Inflammatory macrophage (primary cell): ENCODE data around the gene IFT172.

ENCODE experiments used
- DNase-seq, 2 donors: peaks; one replicate each; pipeline ENCODE4 v3.0.0-alpha.2; 2020 to 2022

Gene IFT172

DNA sequence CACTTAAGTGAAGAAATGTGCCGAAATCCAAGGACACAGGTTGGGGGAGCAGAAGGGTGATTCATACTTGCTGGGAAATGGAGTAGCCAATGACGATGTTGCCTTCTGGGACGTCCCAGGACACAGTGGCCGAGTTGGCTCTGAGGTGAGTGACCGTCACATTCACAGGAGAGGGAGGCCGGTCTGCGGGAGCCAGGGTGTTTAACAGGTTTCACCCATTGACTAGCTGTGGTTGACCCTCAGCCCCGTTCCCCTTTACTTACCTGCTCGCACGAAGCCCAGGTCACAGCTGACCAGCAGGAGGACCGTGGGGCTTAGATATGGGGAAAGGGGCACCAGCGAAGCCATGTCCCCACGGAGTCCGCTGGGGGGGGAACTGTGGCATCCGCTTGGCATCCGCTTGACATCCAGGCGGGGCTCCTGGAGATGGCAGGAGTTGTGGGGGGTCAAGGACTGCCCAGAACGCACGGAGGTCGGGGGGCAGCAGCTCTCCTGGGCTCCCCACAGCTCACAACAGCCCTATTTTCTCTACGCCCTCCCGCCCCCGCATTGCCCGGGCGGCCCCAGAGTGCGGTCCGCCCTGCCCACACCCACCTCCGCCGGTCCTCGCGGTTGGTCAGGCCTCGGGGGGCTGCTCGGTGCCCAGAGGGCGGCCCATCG lies 4.9 kb upstream of the IFT172 start:
- no peak for DNase-seq

DNA sequence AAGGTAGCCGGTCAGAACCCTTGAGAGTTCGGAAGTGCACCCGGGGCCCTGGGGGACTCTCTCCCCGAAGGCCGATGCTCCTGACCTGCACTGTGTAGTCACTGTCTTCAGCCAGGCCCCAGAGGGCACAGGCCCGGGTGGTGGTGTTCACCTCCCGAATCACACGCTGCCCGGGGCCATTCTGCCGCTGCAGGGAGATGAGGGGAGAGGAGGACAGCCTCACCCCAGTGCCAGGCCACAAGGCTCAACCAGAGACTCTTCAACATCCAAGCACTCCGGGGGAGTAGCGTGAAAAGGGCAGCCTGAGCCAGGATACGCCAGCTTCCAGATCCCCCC lies 4.4 kb upstream of the IFT172 start:
- no peak for DNase-seq

DNA sequence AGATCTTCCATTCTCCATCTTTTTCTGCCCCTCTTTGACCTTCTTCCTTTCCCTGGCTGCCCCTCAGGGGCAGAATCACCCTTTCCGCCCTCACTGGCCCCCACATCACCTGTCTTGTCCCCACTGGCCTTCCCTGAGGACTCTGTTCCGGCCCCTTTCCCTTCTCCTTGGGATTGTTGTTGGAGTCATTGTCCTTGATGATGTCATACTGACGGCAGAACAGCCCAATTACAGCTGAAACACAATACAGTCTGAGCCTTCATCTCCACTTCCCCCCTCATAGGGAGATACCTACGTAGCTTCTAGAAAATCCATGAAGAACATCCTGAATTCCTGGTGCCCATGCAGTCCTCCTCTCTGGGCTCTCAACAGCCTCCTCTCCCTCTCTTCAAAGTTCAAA lies 3.0 kb upstream of the IFT172 start:
- DNase-seq, result no peak

DNA sequence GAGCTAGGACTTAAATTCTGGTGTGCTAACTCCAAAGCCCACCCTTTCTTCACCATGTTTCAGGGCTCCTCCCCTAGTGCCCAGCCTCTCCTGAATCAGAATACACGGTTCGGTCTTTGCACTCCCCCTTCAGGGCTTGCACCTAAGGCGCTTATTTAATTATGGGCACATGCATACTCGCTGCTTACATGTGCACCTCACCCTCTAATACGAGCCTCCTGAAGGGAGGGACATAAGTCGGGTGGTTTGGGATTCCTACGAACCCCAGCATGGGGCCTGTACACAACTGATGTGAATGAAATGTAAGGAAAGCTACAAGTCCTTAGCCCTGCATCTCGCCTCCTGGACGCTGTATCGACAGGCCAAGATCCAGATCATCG lies 435 bp downstream of the IFT172 start:
- DNase-seq, result no peak

DNA sequence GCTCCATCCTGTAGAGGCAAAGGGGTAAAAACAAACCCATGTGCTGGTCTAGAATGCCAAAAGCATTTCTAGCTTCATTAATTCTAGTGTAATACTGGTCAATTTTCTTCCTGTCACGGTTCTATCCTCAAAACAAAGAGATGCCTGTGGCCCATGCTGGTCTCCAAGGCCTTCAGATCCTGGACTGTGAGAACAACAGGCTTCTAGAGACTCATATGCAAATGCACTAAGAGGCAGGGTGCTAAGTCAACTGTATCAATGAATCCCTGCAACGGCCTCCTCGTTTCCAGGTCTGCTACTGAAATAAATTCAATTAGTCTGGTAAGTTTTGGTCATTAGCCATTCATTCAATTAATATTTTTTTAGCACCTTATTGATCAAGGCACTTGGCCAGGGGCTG lies 4.0 kb downstream of the IFT172 start:
- no peak for DNase-seq

DNA sequence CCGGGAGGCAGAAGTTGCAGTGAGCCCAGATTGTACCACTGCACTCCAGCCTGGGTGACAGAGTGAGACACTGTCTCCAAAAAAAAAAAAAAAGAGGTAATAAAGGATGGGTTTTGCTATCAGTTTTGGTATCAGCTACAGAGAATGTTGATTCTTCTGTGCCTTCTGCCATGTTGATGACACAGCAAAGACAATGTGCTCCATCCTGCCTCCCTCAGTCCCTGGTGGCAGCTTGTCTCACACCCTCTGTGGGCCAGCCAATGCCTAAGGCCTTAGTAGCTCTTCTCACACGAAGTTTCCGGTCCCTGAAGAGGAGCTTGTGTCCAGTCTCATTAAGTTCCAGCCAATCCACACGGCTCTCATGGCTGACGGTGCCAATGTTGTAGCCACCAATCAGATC lies 17.6 kb downstream of the IFT172 start:
- no peak for DNase-seq

DNA sequence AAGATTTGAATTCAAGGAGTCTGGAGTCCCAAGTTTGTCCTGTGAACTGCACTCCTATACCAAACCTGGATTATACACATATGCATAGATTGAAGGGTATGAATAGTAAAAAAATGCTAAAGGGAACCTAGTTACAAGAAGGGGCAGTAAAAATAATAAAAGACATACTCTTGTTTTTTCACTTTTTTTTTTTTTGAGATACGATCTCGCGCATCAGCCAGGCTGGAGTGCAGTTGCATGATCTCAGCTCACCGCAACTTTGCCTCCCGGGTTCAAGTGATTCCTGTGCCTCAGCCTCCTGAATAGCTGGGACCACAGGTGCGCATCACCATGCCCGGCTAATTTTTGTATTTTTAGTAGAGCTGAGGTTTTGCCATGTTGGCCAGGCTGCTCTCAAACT lies 25.1 kb downstream of the IFT172 start:
- no peak for DNase-seq

DNA sequence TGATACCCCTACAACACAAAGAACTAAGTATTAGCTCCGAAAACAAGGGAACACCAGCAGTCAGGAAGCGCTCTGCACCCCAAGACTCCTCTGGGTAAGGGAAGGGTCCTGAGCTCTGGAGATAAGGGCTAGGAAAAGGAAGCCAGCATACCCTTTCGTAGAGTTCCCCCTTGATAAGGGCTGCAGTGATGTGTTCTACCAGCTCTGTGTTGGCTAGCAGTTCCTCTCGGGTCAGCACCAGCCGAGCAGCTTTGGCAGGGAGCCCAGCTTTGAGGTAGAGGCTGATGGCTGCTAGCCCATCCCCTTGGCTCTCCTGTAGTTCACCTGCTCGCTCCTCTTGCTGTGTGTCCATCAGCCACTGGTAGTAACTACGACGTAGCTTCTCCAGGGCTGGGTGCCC lies 28.4 kb downstream of the IFT172 start:
- DNase-seq, result no peak

DNA sequence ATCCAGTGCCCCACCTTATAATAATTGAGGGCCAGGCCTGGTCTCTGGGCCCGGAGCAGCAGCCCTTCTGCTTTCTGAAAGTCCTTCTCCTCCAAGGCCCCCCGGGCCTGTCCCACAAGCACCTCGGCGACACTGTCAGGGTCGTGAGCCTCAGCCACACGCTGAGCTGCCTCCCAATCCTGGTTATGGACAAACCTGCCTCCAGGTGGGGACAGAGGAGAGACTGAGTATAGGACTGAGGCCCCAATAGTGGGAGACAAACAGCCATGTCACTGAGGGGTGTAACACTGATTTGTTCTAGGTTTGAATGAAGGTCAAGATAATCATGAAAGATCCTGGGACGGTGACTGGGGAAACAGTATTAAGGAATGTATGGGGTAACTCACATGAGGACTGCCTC lies 35.6 kb downstream of the IFT172 start:
- no peak for DNase-seq

DNA sequence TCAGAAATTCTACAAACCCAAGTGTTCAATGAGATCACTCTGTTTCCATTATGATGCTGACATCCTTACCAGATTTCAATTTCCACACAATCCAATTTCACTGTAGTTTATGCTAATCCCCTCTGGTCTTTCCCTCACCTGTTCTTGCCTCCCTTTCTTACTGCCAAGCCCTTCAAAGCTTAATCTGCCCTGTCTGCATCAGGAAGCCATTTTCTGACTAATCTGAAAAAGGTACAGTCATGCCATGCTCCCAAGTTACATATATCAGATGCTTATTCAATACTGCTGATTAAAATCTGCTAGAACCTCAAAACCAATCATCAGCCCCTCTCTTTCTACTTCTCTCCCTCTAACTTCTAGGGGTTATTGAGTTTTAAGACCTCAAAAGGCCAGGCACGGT lies 38.4 kb downstream of the IFT172 start:
- no peak for DNase-seq

DNA sequence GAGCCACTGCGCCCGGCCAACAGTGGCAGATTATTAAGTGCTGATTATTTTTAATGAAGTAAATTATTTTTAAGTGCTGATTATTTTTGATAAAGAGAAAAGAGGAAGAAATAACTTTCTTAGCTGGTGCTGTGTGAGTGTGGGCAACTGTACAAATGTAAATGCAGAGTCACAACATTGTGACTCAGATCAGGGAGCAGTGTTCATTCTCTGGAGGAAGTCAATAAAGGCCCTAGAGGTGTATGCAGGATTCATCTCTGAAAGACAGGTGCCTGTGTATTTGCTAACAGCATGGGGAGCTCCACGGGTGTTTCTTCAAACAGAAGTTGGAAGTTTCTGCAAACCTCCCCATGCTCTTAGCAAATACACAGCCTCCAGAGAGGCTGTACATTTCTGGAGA lies 41.2 kb downstream of the IFT172 start:
- peak in 1 of 2 donors; percentile 41 for DNase-seq

DNA sequence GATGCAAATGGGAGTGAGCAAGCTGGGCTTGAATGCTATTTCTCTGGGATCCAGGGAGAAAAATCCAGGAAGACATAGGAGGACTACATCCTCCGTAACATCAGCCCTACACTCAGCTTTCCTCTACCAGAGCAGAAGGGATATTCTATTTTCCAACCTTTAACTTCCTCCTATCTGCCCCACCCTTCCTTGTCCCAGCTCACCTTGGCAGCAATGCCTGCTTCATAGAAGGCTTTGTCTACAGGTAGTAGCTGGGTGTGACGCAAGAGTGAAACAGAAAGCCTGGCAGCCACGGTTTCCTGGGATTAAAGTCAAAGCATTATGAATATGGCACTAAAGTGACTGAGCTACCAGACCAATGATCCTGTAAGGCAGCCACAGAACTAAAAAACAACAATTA lies 43.5 kb downstream of the IFT172 start:
- DNase-seq, result no peak

DNA sequence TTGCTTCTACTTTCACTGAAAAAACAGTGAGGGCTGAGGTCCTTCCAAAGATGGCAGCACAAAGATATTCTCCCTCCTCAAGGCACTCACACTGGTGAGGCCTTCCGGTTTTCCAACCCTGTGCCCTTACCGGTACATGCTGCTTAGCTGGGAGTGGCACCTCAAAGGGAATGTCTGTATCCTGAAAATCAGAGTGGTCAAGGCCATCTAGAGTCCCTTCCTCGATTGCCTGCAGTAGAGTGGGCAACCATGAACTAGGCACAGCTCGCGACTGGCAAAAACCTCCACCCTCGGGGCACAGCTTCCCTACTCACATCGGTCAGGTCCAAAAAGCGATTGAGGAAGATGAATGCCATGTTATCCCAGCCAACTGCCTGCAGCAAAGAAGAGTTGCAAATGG lies 43.9 kb downstream of the IFT172 start:
- DNase-seq, result no peak

DNA sequence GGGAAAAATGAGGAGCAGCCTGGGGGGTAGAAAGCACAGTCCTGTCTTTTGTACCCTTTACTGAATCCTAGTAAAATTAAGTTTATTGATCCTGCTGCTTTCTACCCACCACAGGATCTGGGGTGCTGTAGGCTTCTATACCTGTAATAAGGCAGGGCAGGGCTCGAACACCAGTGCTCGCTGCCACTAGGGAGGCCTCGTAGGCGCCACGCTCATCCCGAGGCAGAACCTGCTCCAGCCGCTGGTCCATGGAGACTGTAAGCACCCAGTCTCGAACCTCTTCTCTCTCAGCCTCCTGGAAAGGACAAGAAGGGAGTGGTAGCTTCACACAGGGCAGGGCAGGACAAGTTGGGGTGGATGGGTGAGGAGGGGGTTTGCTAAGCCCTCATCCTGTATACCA lies 44.4 kb downstream of the IFT172 start:
- DNase-seq, result no peak

DNA sequence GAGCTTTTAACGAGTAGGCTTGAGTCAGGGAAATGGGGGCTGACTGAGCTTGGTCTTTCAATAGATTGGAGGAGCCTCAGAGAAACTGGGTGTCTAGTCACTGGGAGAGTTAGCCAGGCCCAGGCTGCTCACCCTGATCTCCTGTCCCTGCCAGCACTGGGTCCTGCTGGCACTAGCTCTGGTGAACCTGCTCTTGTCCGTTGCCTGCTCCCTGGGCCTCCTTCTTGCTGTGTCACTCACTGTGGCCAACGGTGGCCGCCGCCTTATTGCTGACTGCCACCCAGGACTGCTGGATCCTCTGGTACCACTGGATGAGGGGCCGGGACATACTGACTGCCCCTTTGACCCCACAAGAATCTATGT lies 46.6 kb downstream of the IFT172 start:
- DNase-seq, result no peak

DNA sequence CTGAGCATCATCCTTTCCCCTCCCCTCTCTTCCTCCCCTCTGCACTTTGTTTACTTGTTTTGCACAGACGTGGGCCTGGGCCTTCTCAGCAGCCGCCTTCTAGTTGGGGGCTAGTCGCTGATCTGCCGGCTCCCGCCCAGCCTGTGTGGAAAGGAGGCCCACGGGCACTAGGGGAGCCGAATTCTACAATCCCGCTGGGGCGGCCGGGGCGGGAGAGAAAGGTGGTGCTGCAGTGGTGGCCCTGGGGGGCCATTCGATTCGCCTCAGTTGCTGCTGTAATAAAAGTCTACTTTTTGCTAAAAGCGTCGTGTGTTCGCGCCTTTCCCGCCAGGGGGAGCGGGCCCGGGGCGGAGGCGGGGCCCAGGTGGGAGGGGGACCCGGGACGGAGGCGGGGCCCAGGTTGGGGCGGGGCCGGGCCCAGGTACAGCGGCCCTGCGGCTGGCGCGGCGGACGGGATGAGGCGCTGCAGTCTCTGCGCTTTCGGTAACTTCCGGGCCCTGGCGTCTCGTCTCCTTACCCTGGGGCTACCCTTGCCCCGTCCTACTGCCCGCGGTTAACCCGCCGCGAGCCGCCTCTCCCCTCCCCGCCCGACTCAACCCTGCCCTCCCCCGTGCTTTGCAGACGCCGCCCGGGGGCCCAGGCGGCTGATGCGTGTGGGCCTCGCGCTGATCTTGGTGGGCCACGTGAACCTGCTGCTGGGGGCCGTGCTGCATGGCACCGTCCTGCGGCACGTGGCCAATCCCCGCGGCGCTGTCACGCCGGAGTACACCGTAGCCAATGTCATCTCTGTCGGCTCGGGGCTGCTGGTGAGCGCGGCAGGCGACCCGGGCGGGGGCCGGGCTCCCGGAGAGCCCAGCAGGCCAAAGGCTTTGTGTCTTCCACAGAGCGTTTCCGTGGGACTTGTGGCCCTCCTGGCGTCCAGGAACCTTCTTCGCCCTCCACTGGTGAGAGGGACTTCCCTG lies 47.3 kb downstream of the IFT172 start, which contains the start of gene KRTCAP3:
TSS of gene KRTCAP3 (plus strand) at position 424 of the 962 bp plus-strand sequence. CDS start at position 456, 32 bp downstream.
- no peak for DNase-seq

DNA sequence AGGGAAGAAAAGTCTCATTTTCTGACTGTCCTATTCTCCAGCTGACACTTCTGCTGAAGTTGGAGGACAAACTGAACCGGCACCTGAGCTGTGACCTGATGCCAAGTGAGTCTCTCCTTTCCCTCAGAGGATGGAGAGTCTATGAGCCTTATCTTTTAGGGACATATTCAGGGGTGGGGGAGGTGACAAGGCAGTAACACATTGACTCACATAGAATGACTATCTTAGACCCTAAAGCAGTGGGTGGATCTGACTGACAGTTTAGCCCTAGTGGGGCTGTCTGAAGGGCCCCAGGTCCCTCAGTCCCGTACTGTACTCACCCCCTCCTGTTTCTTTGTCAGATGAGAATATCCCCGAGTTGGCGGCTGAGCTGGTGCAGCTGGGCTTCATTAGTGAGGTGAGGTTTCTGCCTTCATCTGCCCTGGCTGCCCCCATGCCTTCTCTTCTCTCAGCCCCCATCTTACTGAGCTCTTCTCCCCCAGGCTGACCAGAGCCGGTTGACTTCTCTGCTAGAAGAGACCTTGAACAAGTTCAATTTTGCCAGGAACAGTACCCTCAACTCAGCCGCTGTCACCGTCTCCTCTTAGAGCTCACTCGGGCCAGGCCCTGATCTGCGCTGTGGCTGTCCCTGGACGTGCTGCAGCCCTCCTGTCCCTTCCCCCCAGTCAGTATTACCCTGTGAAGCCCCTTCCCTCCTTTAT lies 48.2 kb downstream of the IFT172 start:
- no peak for DNase-seq

DNA sequence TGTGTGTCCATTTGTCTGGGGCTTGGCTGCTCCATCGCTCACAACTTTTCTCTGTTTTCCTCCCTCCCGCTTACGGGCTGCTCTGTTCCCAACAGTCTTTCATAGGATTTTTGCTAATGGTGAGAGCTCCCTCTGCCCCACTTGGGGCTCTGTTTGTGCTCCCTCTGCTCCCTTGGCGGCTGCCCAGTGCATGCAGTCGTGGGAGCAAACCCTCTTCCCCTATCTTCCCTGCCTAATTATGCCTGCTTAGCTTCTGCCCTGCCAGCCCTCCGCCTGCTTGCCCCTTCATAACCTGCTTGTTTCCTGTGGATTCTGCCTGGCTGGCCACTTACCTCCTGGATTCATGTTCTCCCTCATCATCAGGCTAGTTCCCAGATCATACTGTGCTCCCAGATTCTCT lies 53.9 kb downstream of the IFT172 start:
- no peak for DNase-seq

DNA sequence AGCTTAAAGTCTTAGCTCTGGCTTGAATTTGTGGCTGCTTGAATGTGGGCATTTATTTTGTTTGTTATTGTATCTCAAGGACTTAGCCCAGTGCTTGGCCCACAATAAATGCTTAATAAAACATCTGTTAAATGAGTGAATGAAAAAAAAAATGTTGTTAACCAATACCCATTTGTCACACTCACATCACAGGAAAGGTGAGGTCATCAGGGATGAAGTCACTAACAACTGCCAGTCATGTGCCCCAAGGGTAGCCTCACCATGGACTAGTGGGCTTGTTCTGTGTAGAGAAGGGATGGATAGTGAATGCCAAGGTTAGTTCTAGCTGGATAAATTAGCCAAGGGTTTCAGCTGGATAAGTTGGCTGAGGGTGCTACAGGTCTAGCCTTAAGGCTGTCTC lies 58.1 kb downstream of the IFT172 start:
- DNase-seq, result peak; percentile 70 to 84

DNA sequence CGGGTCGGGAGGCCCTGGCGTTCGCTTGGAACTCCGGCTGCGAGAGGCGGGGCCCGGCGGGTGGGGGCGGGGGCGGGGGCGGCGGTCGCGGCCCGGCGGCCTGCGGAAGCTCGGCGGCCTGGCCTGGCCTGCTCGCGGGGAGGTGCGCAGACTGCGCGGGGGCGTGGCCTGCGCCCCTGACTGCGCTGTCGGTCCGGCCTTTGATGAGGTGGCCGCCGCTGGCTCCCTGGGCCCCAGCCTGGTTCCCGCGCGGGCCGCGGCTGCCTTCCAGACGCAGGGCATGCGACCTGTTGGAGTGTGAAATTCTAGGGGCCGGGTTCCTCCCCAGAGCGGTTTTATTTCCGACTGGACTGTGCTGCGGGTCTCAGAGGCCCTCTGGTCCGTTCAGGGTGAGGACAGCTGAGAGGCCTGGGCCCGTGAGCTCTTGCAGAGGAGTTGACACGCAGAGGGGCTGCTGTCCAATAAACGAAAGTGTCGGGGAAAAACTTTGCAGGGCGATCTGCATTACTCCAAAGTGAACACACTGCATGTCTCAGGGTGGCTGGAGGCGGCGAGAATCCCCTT lies 60.5 kb downstream of the IFT172 start:
- peak; percentile 77 to 93 for DNase-seq

DNA sequence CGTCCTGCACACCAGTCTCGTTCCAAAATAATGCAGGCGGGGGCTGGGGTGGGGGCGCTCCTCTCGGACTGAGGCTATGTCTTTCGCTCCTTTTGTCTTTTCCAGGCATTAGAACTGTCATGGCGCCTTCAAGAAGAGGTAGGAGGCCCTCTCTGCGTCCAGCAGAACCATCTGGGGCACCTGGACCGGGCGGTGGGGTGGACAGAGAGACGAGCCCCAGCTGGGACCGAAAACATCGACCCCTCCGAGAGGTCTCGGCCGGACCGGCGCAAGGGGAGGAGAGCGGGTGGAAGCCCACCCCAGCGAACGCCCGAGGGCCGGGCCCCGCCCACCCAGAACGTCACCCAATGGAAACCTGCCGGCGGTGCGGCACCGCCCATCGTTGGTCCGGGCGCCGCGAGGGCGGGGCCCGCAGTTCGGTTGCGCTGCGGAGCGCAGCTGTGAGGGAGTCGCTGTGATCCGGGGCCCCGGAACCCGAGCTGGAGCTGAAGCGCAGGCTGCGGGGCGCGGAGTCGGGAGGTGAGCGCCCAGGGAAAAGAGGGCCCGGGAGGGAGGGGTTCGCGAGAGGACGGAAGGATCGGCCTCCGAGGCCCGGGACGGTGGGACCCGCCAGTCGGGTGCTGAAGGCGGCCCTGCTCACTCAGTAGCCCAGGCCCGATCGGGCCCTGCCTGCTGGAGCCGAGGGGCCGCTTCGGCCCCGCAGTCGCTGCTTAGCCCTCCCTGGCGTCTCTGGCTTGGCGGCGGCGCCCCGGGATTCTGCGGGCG lies 61.1 kb downstream of the IFT172 start, which contains the start of gene NRBP1:
TSS of gene NRBP1 (plus strand) at position 419 of the 765 bp plus-strand sequence. CDS start 4,643 bp downstream, outside the sequence.
- peak; percentile 92 to 97 for DNase-seq

DNA sequence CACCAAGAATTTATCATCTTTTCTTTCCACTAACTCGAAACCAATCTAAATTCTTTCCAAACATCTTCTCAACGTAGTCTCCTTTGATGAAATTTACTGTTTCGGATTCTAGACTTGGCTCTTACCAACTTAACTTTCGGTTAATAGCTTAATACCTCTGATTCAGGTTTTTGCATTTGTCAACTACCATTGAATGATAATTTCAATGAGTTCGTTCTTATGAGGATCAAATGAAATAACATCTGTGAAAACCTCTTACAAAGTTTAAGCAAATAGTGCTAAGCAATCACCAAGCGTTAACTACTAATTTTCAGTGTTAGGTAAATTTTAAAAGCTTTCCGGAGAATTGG lies 61.7 kb downstream of the IFT172 start:
- no peak for DNase-seq
